ENCODE measurements around the gene BHLHE40. TPM values are rescaled to one million over a fixed set of nuclear protein-coding genes. Genes with fewer than 3 reads are reported as not detected.

BHLHE40 gene
- total and polyA plus RNA-seq, 2 of the 13 experiments (the other 11 are each of a cell fraction or from before 2014, with no cell fraction given) = 1.8 to 51.0 TPM

GRCh38 chr3:4979428-4980228 lies at the start of gene BHLHE40 (continued):
- TF ChIP-seq MLXIP (CRISPR knock-in tag; IDR thresholded peaks at IDR 0.05; ENCODE audit: borderline replicate concordance) = no peak
- TF ChIP-seq, protein P1, sequence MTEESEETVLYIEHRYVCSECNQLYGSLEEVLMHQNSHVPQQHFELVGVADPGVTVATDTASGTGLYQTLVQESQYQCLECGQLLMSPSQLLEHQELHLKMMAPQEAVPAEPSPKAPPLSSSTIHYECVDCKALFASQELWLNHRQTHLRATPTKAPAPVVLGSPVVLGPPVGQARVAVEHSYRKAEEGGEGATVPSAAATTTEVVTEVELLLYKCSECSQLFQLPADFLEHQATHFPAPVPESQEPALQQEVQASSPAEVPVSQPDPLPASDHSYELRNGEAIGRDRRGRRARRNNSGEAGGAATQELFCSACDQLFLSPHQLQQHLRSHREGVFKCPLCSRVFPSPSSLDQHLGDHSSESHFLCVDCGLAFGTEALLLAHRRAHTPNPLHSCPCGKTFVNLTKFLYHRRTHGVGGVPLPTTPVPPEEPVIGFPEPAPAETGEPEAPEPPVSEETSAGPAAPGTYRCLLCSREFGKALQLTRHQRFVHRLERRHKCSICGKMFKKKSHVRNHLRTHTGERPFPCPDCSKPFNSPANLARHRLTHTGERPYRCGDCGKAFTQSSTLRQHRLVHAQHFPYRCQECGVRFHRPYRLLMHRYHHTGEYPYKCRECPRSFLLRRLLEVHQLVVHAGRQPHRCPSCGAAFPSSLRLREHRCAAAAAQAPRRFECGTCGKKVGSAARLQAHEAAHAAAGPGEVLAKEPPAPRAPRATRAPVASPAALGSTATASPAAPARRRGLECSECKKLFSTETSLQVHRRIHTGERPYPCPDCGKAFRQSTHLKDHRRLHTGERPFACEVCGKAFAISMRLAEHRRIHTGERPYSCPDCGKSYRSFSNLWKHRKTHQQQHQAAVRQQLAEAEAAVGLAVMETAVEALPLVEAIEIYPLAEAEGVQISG (CRISPR knock-in tag; IDR thresholded peaks at IDR 0.05) = peak; percentile 29
- TF ChIP-seq PCBP1 (IDR thresholded peaks at IDR 0.05; ENCODE audit: borderline replicate concordance, low read depth, low read length) = no peak
- peak; percentile 15; the same call in 1 of the 2 replicates for TF ChIP-seq TFDP2 (CRISPR knock-in tag; IDR thresholded peaks at IDR 0.05)
- TF ChIP-seq ATF7 (IDR thresholded peaks at IDR 0.05) = no peak
- no peak for TF ChIP-seq ATF7 (CRISPR knock-in tag; IDR thresholded peaks at IDR 0.05)
- TF ChIP-seq, protein P2, sequence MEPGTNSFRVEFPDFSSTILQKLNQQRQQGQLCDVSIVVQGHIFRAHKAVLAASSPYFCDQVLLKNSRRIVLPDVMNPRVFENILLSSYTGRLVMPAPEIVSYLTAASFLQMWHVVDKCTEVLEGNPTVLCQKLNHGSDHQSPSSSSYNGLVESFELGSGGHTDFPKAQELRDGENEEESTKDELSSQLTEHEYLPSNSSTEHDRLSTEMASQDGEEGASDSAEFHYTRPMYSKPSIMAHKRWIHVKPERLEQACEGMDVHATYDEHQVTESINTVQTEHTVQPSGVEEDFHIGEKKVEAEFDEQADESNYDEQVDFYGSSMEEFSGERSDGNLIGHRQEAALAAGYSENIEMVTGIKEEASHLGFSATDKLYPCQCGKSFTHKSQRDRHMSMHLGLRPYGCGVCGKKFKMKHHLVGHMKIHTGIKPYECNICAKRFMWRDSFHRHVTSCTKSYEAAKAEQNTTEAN (CRISPR knock-in tag; conservative IDR thresholded peaks at IDR 0.05) = peak; percentile 61
- TF ChIP-seq SNAPC2 (CRISPR knock-in tag; IDR thresholded peaks at IDR 0.05) = no peak
- TF ChIP-seq NFYB (CRISPR knock-in tag; IDR thresholded peaks at IDR 0.05) = no peak
- no peak for TF ChIP-seq ZFYVE20 (CRISPR knock-in tag; IDR thresholded peaks at IDR 0.05; ENCODE audit: borderline replicate concordance, low read depth)
- peak; percentile 30; the same call in 1 of the 2 replicates for TF ChIP-seq ZNF34 (CRISPR knock-in tag; IDR thresholded peaks at IDR 0.05; ENCODE audit: borderline replicate concordance)
- no peak for TF ChIP-seq BHLHE40 (IDR thresholded peaks at IDR 0.05; ENCODE audit: low read length)
- TF ChIP-seq ONECUT2 (CRISPR knock-in tag; IDR thresholded peaks at IDR 0.05) = no peak
- no peak for TF ChIP-seq AFF4 (CRISPR knock-in tag; IDR thresholded peaks at IDR 0.05)
- TF ChIP-seq SMAD3 (CRISPR knock-in tag; IDR thresholded peaks at IDR 0.05) = peak; percentile 34; the same call in 1 of the 2 replicates
- TF ChIP-seq JARID2 (CRISPR knock-in tag; IDR thresholded peaks at IDR 0.05; ENCODE audit: insufficient replicate concordance) = peak; percentile 87
- peak; percentile 63; the same call in 1 of the 2 replicates for TF ChIP-seq ISX (CRISPR knock-in tag; conservative IDR thresholded peaks at IDR 0.05)
